ENCODE results near the gene TXK.

TXK gene

DNA sequence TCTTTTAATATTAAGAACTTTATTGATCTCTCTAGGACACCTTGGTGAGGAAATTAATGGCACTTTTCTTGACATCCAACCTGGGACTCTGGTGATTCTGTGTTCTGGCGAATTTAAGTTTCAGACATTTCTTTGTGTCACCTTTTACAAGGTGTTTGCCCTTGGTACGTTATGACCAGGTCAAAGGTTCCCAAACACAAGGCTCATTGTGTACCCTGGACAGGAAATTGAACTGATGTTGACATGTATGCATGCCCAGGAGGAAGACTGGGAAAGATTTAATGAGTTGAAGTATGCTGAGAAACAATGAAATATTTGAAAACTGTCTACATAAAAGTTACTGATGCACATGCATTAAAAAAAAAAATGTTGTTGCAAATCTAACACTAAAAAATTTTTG, 95.4 kb downstream of the TXK start:
- Histone ChIP-seq H3K79me2 (ENCODE audit: control insufficient read depth, insufficient read depth, low read length, unreplicated experiment) (no peaks in the 10 kb centered on the region), H3K4me3 (ENCODE audit: low read depth, low read length) (no peak overlapping the region), H3K27ac (ENCODE audit: low read depth, low read length) (no peak overlapping the region), H3K27me3 (ENCODE audit: insufficient read depth, low read length) (no peaks in the 10 kb centered on the region), H3K36me3 (ENCODE audit: insufficient read depth, low read length) (no peaks in the 10 kb centered on the region), H2AFZ (ENCODE audit: low read length, unreplicated experiment) (no peak overlapping the region), H3K4me1 (ENCODE audit: control insufficient read depth, insufficient read depth, low read length, unreplicated experiment) (no peaks in the 10 kb centered on the region)

DNA sequence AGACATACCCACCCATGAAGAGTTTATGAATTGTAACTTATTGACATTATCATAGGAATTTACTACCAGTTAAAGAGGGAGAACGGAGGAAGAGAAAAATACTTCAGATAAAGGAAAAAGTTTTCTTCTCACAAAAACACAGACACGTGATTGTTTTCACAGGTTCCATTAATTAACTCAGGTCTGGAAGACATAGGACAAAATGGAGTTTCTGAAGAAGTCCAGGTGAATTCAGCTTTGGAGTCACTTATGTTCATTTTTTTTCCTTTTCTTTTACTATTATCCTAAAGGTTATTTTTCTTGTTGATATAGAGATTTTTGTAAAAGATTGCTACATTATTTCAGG, 97.0 kb downstream of the TXK start:
- H3K27me3 ChIP-seq (ENCODE audit: insufficient read depth, low read length), result no peaks in the 10 kb centered on the region
- H3K27ac ChIP-seq (ENCODE audit: low read depth, low read length), result no peak overlapping the region
- H3K36me3 ChIP-seq (ENCODE audit: insufficient read depth, low read length), result no peaks in the 10 kb centered on the region
- peaks cover 12% of the 10 kb centered on the region for H3K4me1 ChIP-seq (ENCODE audit: control insufficient read depth, insufficient read depth, low read length, unreplicated experiment)
- H3K4me3 ChIP-seq (ENCODE audit: low read depth, low read length), result no peak overlapping the region
- no peaks in the 10 kb centered on the region for H3K79me2 ChIP-seq (ENCODE audit: control insufficient read depth, insufficient read depth, low read length, unreplicated experiment)
- no peak overlapping the region for H2AFZ ChIP-seq (ENCODE audit: low read length, unreplicated experiment)

DNA sequence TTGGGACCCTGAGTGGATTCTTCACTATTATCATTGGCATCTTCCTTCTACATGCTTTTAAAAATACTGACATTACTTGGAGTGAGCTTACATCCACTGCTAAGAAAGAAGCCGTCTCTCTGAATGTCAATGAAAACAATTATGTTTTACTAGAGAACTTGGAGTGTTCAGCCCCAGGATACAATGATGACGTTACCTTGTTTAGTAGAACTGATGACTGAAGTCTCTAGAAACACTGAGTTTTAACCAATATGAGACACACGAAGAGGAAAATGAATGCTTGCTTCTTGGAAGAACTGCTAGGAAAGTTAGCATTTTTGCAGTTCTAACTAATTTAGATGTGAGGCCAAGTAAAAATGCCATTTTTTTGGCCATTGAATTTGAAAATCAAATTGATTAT, 98.1 kb downstream of the TXK start:
- H3K36me3 ChIP-seq (ENCODE audit: insufficient read depth, low read length), result no peaks in the 10 kb centered on the region
- H3K4me1 ChIP-seq (ENCODE audit: control insufficient read depth, insufficient read depth, low read length, unreplicated experiment), result peaks cover 18% of the 10 kb centered on the region
- no peaks in the 10 kb centered on the region for H3K27me3 ChIP-seq (ENCODE audit: insufficient read depth, low read length)
- H3K27ac ChIP-seq (ENCODE audit: low read depth, low read length), result no peak overlapping the region
- H3K4me3 ChIP-seq (ENCODE audit: low read depth, low read length), result no peak overlapping the region
- H2AFZ ChIP-seq (ENCODE audit: low read length, unreplicated experiment), result no peak overlapping the region
- H3K79me2 ChIP-seq (ENCODE audit: control insufficient read depth, insufficient read depth, low read length, unreplicated experiment), result no peaks in the 10 kb centered on the region

GRCh38 chr4:48033825-48034413, 100.1 kb downstream of the TXK start:
- H3K79me2 ChIP-seq (ENCODE audit: control insufficient read depth, insufficient read depth, low read length, unreplicated experiment), result no peaks in the 10 kb centered on the region
- H3K4me3 ChIP-seq (ENCODE audit: low read depth, low read length), result no peak overlapping the region
- H3K36me3 ChIP-seq (ENCODE audit: insufficient read depth, low read length), result no peaks in the 10 kb centered on the region
- no peak overlapping the region for H3K27ac ChIP-seq (ENCODE audit: low read depth, low read length)
- no peaks in the 10 kb centered on the region for H3K27me3 ChIP-seq (ENCODE audit: insufficient read depth, low read length)
- peaks cover 18% of the 10 kb centered on the region for H3K4me1 ChIP-seq (ENCODE audit: control insufficient read depth, insufficient read depth, low read length, unreplicated experiment)
- H2AFZ ChIP-seq (ENCODE audit: low read length, unreplicated experiment), result no peak overlapping the region

DNA sequence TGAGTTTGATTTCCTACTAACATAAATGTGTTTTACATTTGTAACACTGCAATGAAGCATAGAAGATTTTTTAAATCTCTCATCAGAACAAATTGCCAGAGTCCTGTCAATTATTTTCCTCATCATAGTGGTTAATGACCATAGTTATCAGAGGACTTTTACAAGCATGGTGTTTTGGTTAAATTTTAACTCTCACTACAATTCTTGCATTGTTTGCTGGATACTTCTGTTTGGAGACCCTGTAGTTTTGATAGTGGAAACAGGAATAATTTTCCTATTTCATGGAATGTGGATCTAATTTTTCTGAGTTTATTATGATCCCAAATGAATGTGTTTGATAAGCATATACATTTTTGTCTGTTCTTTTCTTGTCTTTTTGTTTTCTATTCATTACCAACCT, 100.6 kb downstream of the TXK start:
- no peak overlapping the region for H3K4me3 ChIP-seq (ENCODE audit: low read depth, low read length)
- peaks cover 18% of the 10 kb centered on the region for H3K4me1 ChIP-seq (ENCODE audit: control insufficient read depth, insufficient read depth, low read length, unreplicated experiment)
- H3K79me2 ChIP-seq (ENCODE audit: control insufficient read depth, insufficient read depth, low read length, unreplicated experiment), result no peaks in the 10 kb centered on the region
- no peak overlapping the region for H3K27ac ChIP-seq (ENCODE audit: low read depth, low read length)
- no peak overlapping the region for H2AFZ ChIP-seq (ENCODE audit: low read length, unreplicated experiment)
- H3K27me3 ChIP-seq (ENCODE audit: insufficient read depth, low read length), result no peaks in the 10 kb centered on the region
- H3K36me3 ChIP-seq (ENCODE audit: insufficient read depth, low read length), result no peaks in the 10 kb centered on the region

DNA sequence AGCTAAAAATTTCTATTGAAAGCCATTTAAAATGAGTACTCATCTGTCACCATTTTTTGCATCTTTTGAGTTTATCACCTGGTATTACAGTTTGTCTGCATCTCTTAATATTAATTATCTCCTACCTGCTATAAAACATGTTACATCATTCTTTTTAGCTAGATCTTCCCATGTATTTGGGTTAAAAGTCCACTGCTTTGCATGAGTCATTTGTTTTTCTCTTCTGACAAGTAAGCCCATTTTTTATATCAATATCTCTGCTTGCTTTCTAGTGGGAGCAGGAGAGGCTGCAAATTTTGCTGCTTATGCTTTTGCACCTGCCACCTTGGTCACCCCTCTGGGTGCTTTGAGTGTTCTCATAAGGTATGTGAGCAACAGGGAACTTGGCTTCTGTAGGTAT, 101.3 kb downstream of the TXK start:
- no peaks in the 10 kb centered on the region for H3K27me3 ChIP-seq (ENCODE audit: insufficient read depth, low read length)
- H2AFZ ChIP-seq (ENCODE audit: low read length, unreplicated experiment), result no peak overlapping the region
- H3K36me3 ChIP-seq (ENCODE audit: insufficient read depth, low read length), result no peaks in the 10 kb centered on the region
- H3K4me1 ChIP-seq (ENCODE audit: control insufficient read depth, insufficient read depth, low read length, unreplicated experiment), result peaks cover 18% of the 10 kb centered on the region
- H3K79me2 ChIP-seq (ENCODE audit: control insufficient read depth, insufficient read depth, low read length, unreplicated experiment), result no peaks in the 10 kb centered on the region
- H3K4me3 ChIP-seq (ENCODE audit: low read depth, low read length), result no peak overlapping the region
- peak overlapping the region; percentile 37; the same call in 1 of the 2 replicates for H3K27ac ChIP-seq (ENCODE audit: low read depth, low read length)

GRCh38 chr4:48031802-48032525, 102.1 kb downstream of the TXK start:
- H3K27me3 ChIP-seq (ENCODE audit: insufficient read depth, low read length), result no peaks in the 10 kb centered on the region

DNA sequence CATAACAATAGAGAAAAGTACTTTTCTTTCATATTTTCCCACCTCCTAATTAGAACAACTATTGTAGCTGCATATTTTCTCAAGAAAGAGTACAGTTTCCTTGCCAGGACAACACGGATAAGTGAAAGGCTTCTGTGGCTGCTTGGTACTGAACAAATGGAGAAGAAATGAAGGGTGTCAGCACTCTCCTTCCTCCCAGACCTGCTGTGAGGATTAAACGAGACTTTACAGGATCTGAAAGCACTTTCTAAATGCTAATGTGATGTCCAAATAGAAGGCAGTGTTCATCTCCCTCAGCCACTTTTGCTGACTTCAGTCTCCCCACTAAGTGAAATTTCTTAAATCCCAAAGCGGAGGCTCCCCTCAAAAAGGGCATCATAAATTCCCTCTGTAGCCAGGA, 103.6 kb downstream of the TXK start:
- Histone ChIP-seq H3K36me3 (ENCODE audit: insufficient read depth, low read length) (no peaks in the 10 kb centered on the region), H3K27ac (ENCODE audit: low read depth, low read length) (no peak overlapping the region), H3K79me2 (ENCODE audit: control insufficient read depth, insufficient read depth, low read length, unreplicated experiment) (no peaks in the 10 kb centered on the region), H3K4me1 (ENCODE audit: control insufficient read depth, insufficient read depth, low read length, unreplicated experiment) (peaks cover 18% of the 10 kb centered on the region), H3K27me3 (ENCODE audit: insufficient read depth, low read length) (no peaks in the 10 kb centered on the region), H3K4me3 (ENCODE audit: low read depth, low read length) (no peak overlapping the region), H2AFZ (ENCODE audit: low read length, unreplicated experiment) (no peak overlapping the region)

More at GRCh38 chr4:48031802-48032525, 102.1 kb downstream of the TXK start:
- no peaks in the 10 kb centered on the region for H3K79me2 ChIP-seq (ENCODE audit: control insufficient read depth, insufficient read depth, low read length, unreplicated experiment)
- H3K36me3 ChIP-seq (ENCODE audit: insufficient read depth, low read length), result no peaks in the 10 kb centered on the region
- H3K4me3 ChIP-seq (ENCODE audit: low read depth, low read length), result no peak overlapping the region
- peak overlapping the region; percentile 37; the same call in 1 of the 2 replicates for H3K27ac ChIP-seq (ENCODE audit: low read depth, low read length)
- H3K4me1 ChIP-seq (ENCODE audit: control insufficient read depth, insufficient read depth, low read length, unreplicated experiment), result peaks cover 18% of the 10 kb centered on the region
- H2AFZ ChIP-seq (ENCODE audit: low read length, unreplicated experiment), result no peak overlapping the region

DNA sequence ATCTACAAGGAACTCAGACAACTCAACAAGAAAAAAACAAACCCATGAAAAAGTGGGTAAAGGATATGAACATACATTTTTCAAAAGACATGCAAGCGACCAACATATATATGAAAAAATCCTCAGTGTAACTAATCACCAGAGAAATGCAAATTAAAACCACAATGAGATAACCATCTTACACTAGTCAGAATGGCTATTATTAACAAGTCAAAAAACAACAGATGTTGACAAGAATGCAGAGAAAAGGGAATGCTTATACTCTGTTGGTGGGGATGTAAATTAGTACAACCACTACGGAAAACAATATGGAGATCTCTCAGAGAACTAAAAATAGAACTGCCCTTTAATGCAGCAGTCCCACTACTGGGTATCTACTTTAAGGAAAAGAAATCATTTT, 105.4 kb downstream of the TXK start:
- Histone ChIP-seq H2AFZ (ENCODE audit: low read length, unreplicated experiment) (no peak overlapping the region), H3K36me3 (ENCODE audit: insufficient read depth, low read length) (no peaks in the 10 kb centered on the region), H3K4me3 (ENCODE audit: low read depth, low read length) (no peak overlapping the region), H3K27me3 (ENCODE audit: insufficient read depth, low read length) (no peaks in the 10 kb centered on the region), H3K79me2 (ENCODE audit: control insufficient read depth, insufficient read depth, low read length, unreplicated experiment) (no peaks in the 10 kb centered on the region), H3K27ac (ENCODE audit: low read depth, low read length) (no peak overlapping the region), H3K4me1 (ENCODE audit: control insufficient read depth, insufficient read depth, low read length, unreplicated experiment) (peaks cover 24% of the 10 kb centered on the region)

DNA sequence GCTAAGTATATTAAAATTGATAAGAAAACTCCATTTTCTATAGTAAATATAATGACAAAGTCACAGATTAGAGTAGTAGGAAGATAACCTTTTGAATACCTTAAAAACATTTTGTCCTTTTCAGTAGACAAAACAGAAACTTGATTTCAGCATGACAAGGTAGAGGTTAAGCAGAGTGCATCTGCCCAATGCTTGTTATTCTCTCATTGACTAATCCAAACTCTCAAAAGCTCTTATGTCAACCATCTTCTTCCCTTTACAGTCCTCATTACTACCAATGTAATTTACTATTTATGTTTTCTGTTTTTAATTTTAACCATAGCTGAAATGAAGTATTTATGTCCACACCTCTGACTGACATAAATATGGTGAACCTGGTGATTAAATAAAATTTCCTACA, 106.4 kb downstream of the TXK start:
- no peak overlapping the region for H2AFZ ChIP-seq (ENCODE audit: low read length, unreplicated experiment)
- H3K27ac ChIP-seq (ENCODE audit: low read depth, low read length), result no peak overlapping the region
- H3K27me3 ChIP-seq (ENCODE audit: insufficient read depth, low read length), result no peaks in the 10 kb centered on the region
- no peaks in the 10 kb centered on the region for H3K79me2 ChIP-seq (ENCODE audit: control insufficient read depth, insufficient read depth, low read length, unreplicated experiment)
- H3K4me3 ChIP-seq (ENCODE audit: low read depth, low read length), result no peak overlapping the region
- H3K4me1 ChIP-seq (ENCODE audit: control insufficient read depth, insufficient read depth, low read length, unreplicated experiment), result peaks cover 17% of the 10 kb centered on the region
- no peaks in the 10 kb centered on the region for H3K36me3 ChIP-seq (ENCODE audit: insufficient read depth, low read length)

DNA sequence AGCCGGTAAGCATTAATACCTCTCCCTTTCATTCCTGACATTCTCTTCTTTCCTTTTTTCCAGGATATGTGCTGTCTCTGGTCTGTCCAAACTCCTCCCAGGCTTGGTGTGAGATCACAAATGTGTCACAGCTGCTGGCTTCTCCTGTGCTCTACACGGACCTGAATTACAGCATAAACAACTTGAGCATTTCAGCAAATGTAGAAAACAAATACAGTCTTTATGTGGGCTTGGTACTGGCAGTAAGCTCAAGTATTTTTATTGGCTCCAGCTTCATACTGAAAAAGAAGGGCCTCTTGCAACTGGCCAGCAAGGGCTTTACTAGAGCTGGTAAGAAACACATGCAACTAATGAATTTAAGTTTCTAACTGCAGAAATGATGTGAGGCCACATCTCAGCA, 109.0 kb downstream of the TXK start:
- no peak overlapping the region for H3K27ac ChIP-seq (ENCODE audit: low read depth, low read length)
- no peaks in the 10 kb centered on the region for H3K27me3 ChIP-seq (ENCODE audit: insufficient read depth, low read length)
- H3K79me2 ChIP-seq (ENCODE audit: control insufficient read depth, insufficient read depth, low read length, unreplicated experiment), result no peaks in the 10 kb centered on the region
- no peak overlapping the region for H3K4me3 ChIP-seq (ENCODE audit: low read depth, low read length)
- peaks cover 6% of the 10 kb centered on the region for H3K4me1 ChIP-seq (ENCODE audit: control insufficient read depth, insufficient read depth, low read length, unreplicated experiment)
- no peak overlapping the region for H2AFZ ChIP-seq (ENCODE audit: low read length, unreplicated experiment)
- H3K36me3 ChIP-seq (ENCODE audit: insufficient read depth, low read length), result no peaks in the 10 kb centered on the region

All from ACC112 (cell line).